LoVo (cell line): Measurements from ENCODE around the gene TOM1L2.
"Not testable (repeated sequence)": the region's sequence is repeated elsewhere in the genome, so short reads cannot be mapped to it uniquely, and the experiment has no call there.

Experiments
- DNase-seq: peaks from one replicate; pipeline ENCODE4 v3.0.0-alpha.2; 2016; ENCODE audit warnings: low spot score

The TOM1L2 gene

GRCh38 chr17:17818088-17818526, 154.1 kb downstream of the TOM1L2 start:
- no peak for DNase-seq

GRCh38 chr17:17817552-17817947, 154.7 kb downstream of the TOM1L2 start:
- no peak for DNase-seq

GRCh38 chr17:17816831-17817551, 155.2 kb downstream of the TOM1L2 start:
- no peak for DNase-seq

GRCh38 chr17:17816240-17816814, 155.9 kb downstream of the TOM1L2 start:
- no peak for DNase-seq

GRCh38 chr17:17815436-17816200, 156.6 kb downstream of the TOM1L2 start:
- DNase-seq, result no peak

GRCh38 chr17:17815062-17815406, 157.2 kb downstream of the TOM1L2 start:
- DNase-seq, result no peak

GRCh38 chr17:17814162-17815061, 157.8 kb downstream of the TOM1L2 start:
- DNase-seq, result no peak

GRCh38 chr17:17813725-17814095, 158.5 kb downstream of the TOM1L2 start:
- no peak for DNase-seq

- no peak for DNase-seq
Observed at GRCh38 chr17:17813055-17813724, 159.0 kb downstream of the TOM1L2 start.

- DNase-seq, result no peak
Observed at GRCh38 chr17:17812211-17813054, 159.8 kb downstream of the TOM1L2 start.

- no peak for DNase-seq
Observed at GRCh38 chr17:17811381-17812210, 160.6 kb downstream of the TOM1L2 start.

- no peak for DNase-seq
Observed at GRCh38 chr17:17810895-17811248, 161.3 kb downstream of the TOM1L2 start.

GRCh38 chr17:17810084-17810894, 161.9 kb downstream of the TOM1L2 start:
- no peak for DNase-seq

GRCh38 chr17:17809531-17810083, 162.6 kb downstream of the TOM1L2 start:
- no peak for DNase-seq

- DNase-seq, result no peak
Observed at GRCh38 chr17:17808706-17809432, 163.3 kb downstream of the TOM1L2 start.

GRCh38 chr17:17808200-17808599, 164.0 kb downstream of the TOM1L2 start:
- not testable (repeated sequence) for DNase-seq

GRCh38 chr17:17807440-17807839, 164.8 kb downstream of the TOM1L2 start:
- no peak for DNase-seq
